SHP77 treated with DMSO at 0.1 percent for 48 hours (cell line): Measurements from ENCODE around the gene NCAN.

ENCODE experiments used
- DNase-seq: peaks from one replicate; lab custom pipeline; 2025; lab: John Stamatoyannopoulos, UW

NCAN gene

GRCh38 chr19:19285686-19286085 lies 73.9 kb downstream of the NCAN start:
- DNase-seq: no peak

- no peak for DNase-seq
Observed at GRCh38 chr19:19292607-19293006, 80.8 kb downstream of the NCAN start.

DNA sequence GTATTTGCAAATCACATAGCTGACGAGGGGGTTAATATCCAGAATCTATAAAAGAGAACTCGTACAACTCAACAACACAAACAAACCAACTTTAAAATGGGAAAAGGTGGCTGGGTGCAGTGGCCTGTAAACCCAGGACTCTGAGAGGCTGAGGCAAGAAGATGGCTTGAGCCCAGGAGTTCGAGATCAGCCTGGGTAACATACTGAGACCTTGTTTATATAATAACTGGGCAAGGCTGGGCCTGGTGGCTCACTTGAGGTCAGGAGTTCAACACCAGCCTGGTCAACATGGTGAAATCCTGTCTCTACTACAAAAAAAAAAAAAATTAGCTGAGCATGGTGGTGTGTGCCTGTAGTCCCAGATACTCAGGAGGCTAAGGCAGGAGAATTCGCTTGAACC lies 83.2 kb downstream of the NCAN start:
- no peak for DNase-seq

DNA sequence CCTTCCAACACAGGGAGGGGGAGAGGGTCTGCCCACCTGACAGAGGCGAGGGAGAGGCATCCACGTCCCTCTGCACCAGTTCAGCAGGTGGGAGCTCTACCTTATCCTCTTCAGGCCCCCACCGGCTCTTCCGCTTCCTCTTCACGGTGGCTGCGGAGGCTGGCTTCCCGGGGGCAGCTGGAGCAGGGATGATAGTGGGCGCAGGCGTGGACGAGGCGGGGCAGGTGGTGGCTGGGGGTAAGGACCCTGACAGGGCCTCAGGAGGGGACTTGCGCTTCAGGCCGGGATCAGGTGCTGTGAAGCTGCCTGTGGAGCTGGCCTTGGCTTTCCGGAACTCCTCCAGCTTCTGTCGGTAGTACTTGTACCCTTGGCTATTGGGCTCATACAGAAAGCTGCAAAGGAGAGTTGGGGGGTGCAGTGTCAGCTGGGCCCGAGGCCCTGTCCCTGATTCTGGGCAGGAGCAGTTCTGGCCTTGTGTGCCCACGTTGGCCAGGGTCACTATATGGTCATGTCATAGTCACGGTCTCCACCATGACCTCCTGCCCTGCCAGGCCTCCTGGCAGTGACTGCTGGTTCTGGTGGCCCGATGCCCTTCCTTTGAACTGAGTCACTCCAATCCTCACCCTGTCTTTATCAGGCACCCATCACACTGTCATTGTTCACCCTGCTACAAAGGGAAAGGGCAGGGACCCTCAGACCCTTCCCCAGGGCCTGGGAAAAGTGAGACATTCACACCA lies 85.4 kb downstream of the NCAN start:
- DNase-seq: no peak

GRCh38 chr19:19297759-19298158 lies 86.0 kb downstream of the NCAN start:
- DNase-seq: no peak

DNA sequence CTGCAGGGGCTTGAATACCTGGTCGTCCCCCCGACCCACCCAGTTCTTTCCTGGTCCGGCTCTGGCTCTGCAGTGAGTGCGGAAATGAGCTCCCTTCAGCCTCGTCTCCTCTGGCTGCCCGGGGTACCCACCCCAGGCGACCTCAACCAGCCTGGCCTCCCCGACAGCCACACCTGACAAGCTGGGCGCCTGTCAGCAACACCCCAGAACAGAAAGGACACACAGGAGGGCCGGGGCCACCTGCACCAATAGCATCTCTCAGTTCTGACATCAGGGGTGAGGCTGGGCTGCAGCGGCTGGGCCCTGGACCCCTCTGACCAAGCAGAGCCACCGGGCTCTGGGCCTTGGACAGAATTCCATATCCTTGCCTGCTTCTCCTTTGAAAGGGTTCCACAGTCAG lies 88.9 kb downstream of the NCAN start:
- no peak for DNase-seq
